Ovary (tissue), 9 donors: Measurements from ENCODE around the gene HGF. TPM values are rescaled to one million over a fixed set of nuclear protein-coding genes. Genes with fewer than 3 reads are reported as not detected.
"Not testable (repeated sequence)": the region's sequence is repeated elsewhere in the genome, so short reads cannot be mapped to it uniquely, and the experiment has no call there.

Source experiments
- DNase-seq, 5 donors: peaks; one replicate each; pipeline ENCODE4 v3.0.0-alpha.2; 2019 to 2020
- H3K27ac ChIP-seq, 2 donors: fragments of 200-600 bp; one replicate each; pipeline versions ENCODE4 v1.5.1 to v1.8.0; 2019 to 2022
- H3K27me3 ChIP-seq: fragments of 200-600 bp; one replicate; pipeline ENCODE4 v1.8.0; 2022
- H3K36me3 ChIP-seq: fragments of 200-600 bp; sonication (generic); one replicate; pipeline ENCODE4 v1.5.1; 2019
- H3K4me1 ChIP-seq: one replicate; pipeline ENCODE4 v1.8.1; 2013; ENCODE audit warnings: mild to moderate bottlenecking, moderate library complexity; ENCODE audit not compliant: insufficient read depth
- H3K4me3 ChIP-seq: fragments of 200-600 bp; sonication (generic); one replicate; pipeline ENCODE4 v1.5.1; 2017
- H3K9me3 ChIP-seq, 2 donors: fragments of 200-600 bp in 1 of 2; sonication (generic) in 1 of 2; one replicate each; pipeline versions ENCODE4 v1.5.1 to v1.8.1; 2013 to 2019; ENCODE audit warnings: mild to moderate bottlenecking in 1 of 2, moderate library complexity in 1 of 2
- EP300 ChIP-seq: sonication (generic); formaldehyde crosslinking; IDR thresholded peaks from one replicate; pipeline ENCODE4 v1.6.1; 2017; ENCODE audit warnings: antibody characterized with exemption
- POLR2A ChIP-seq: fragments of 450-650 bp; IDR thresholded peaks from one replicate; pipeline ENCODE4 v1.6.1; 2017; ENCODE audit warnings: antibody characterized with exemption, mild to moderate bottlenecking, moderate library complexity
- WGBS, 3 donors: extraction: QIAGEN DNeasy Blood & Tissue Kit in 1 of 3; methylation state at CpG; one replicate each; pipeline versions ENCODE4 v1.1.5 to v1.1.7; 2013 to 2017; 5-methylcytosine and 5-hydroxymethylcytosine counted together
- intact Hi-C, 4 donors: fragments of 100-400 bp; cut with DNase I; formaldehyde crosslinking; loops; one replicate each; pipeline versions ENCODE4 v1.11.0 to v1.15.1; 2022 to 2023
- polyA plus RNA-seq, 2 donors: library from polyadenylated mRNA; stranded (reverse); fragments of 200-250 nt in 1 of 2; fragments of 350-450 nt in 1 of 2; fragmentation: Illumina TruSeq in 1 of 2; extraction: RNeasy Lipid Tissue Mini Kit (QIAGEN cat#74804) in 1 of 2; gene quantifications; one replicate each; pipeline ENCODE4 v1.2.3, GENCODE V29; 2013 to 2014
- total RNA-seq, 7 donors: library from RNA; depleted of rRNA in 2 of 7; stranded (reverse); fragments of >200 nt in 2 of 7; fragmentation: NEBNext Ultra II Directional in 3 of 7; extraction: Animal tissue kit (Norgen Biotek cat#: 25700) in 3 of 7; gene quantifications; one replicate each; pipeline versions ENCODE4 v1.1.0 to v1.2.4, GENCODE V29; 2016 to 2023
- TF ChIP-seq, protein P1 (sequence below), 3 donors: fragments of 450-650 bp in 2 of 3; fragments of 200-600 bp in 1 of 3; IDR thresholded peaks; one replicate each; pipeline versions ENCODE4 v1.5.1 to v1.8.0; 2016 to 2022; ENCODE audit warnings: antibody characterized with exemption in 3 of 3, mild to moderate bottlenecking in 1 of 3
- donor health status: DM: no; HTN: no; CAD: no; lungs with moderate emphysema.
- donor health status: DM: no; HTN: no; CAD: no.
- donor health status: Bipolar disorder and iron deficiency.
- donor health status: DM: yes; HTN: yes; CAD: no.
- donor health status: DM: no; HTN: no; CAD: no.
- donor health status: DM: yes; HTN: yes; CAD: no.

Gene HGF
- total and polyA plus RNA-seq, 9 donors: 1.0 to 7.6 (median 3.2) TPM

- no peak overlapping the region for H3K27ac ChIP-seq
These were observed 40.8 kb upstream of the HGF start for GRCh38 chr7:81810476-81811155.

DNA sequence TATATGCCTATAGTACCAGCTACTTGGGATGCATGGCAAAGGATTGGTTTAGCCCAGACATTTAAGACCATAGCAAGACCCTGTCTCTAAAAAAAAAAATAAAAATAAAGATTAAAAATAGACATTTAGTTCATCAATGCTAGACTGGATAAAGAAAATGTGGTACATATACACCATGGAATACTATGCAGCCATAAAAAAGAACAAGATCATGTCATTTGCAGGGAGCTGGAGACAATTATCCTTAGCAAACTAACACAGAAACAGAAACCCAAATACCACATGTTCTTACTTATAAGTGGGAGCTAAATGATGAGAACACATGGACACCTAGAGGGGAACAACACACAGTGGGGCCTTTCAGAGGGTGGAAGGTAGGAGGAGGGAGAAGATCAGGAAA is 38.5 kb upstream of the HGF start:
- intact Hi-C loops, H3K27me3 ChIP-seq, H3K27ac ChIP-seq, H3K4me3 ChIP-seq, H3K9me3 ChIP-seq, H3K4me1 ChIP-seq, DNase-seq, H3K36me3 ChIP-seq: not testable (repeated sequence)

More at GRCh38 chr7:81810476-81811155, 40.8 kb upstream of the HGF start:
- 51 to 60% (median 57%) methylated on average over 6 of the region's 6 CpGs for WGBS, 3 donors
- intact Hi-C loops: no loop called here
- H3K9me3 ChIP-seq: no peaks in the 10 kb centered on the region
- no peaks in the 10 kb centered on the region for H3K4me1 ChIP-seq
- no peak for DNase-seq
- no peak for TF ChIP-seq EP300
- TF ChIP-seq POLR2A: no peak
- TF ChIP-seq, protein P1, sequence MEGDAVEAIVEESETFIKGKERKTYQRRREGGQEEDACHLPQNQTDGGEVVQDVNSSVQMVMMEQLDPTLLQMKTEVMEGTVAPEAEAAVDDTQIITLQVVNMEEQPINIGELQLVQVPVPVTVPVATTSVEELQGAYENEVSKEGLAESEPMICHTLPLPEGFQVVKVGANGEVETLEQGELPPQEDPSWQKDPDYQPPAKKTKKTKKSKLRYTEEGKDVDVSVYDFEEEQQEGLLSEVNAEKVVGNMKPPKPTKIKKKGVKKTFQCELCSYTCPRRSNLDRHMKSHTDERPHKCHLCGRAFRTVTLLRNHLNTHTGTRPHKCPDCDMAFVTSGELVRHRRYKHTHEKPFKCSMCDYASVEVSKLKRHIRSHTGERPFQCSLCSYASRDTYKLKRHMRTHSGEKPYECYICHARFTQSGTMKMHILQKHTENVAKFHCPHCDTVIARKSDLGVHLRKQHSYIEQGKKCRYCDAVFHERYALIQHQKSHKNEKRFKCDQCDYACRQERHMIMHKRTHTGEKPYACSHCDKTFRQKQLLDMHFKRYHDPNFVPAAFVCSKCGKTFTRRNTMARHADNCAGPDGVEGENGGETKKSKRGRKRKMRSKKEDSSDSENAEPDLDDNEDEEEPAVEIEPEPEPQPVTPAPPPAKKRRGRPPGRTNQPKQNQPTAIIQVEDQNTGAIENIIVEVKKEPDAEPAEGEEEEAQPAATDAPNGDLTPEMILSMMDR (IDR thresholded peaks at IDR 0.05): no peak
- H3K36me3 ChIP-seq: no peaks in the 10 kb centered on the region
- H3K4me3 ChIP-seq: no peak overlapping the region
- no peaks in the 10 kb centered on the region for H3K27me3 ChIP-seq

GRCh38 chr7:81803267-81803666 is 33.4 kb upstream of the HGF start:
- no peak for DNase-seq
- WGBS, 3 donors: 76 to 80% (median 78%) methylated on average over 5 of the region's 5 CpGs
- TF ChIP-seq POLR2A (no peak), EP300 (no peak)
- TF ChIP-seq, protein P1 (IDR thresholded peaks at IDR 0.05): no peak
- H3K27ac ChIP-seq: no peak overlapping the region
- no peaks in the 10 kb centered on the region for H3K9me3 ChIP-seq
- no peaks in the 10 kb centered on the region for H3K4me1 ChIP-seq
- no peaks in the 10 kb centered on the region for H3K36me3 ChIP-seq
- H3K27me3 ChIP-seq: no peaks in the 10 kb centered on the region
- no peak overlapping the region for H3K4me3 ChIP-seq
- intact Hi-C loops: no loop called here

- WGBS, 3 donors: 0 to 51% (median 30%) methylated on average over 1 of the region's 1 CpG
- Histone ChIP-seq H3K36me3 (no peaks in the 10 kb centered on the region), H3K4me3 (no peak overlapping the region), H3K27ac (no peak overlapping the region), H3K9me3 (no peaks in the 10 kb centered on the region), H3K27me3 (no peaks in the 10 kb centered on the region), H3K4me1 (no peaks in the 10 kb centered on the region)
- no peak for DNase-seq
- intact Hi-C loops: no loop called here
- TF ChIP-seq, protein P1 (IDR thresholded peaks at IDR 0.05): no peak
- no peak for TF ChIP-seq EP300
- no peak for TF ChIP-seq POLR2A
These were observed 32.4 kb upstream of the HGF start for GRCh38 chr7:81802251-81802650.

GRCh38 chr7:81801532-81801931 is 31.7 kb upstream of the HGF start:
- TF ChIP-seq, protein P1 (IDR thresholded peaks at IDR 0.05): no peak
- TF ChIP-seq POLR2A (no peak), EP300 (no peak)
- Histone ChIP-seq H3K4me1 (no peaks in the 10 kb centered on the region), H3K9me3 (no peaks in the 10 kb centered on the region), H3K27me3 (no peaks in the 10 kb centered on the region), H3K4me3 (no peak overlapping the region), H3K27ac (no peak overlapping the region), H3K36me3 (no peaks in the 10 kb centered on the region)
- DNase-seq: no peak
- 93 to 96% (median 94%) methylated on average over 5 of the region's 5 CpGs for WGBS, 3 donors
- intact Hi-C loops: no loop called here
